ENCODE measurements around the gene ATG5.

ATG5 gene

GRCh38 chr6:106325336-106326178 is at the start of gene ATG5:
Gene ATG5 (minus strand): TSS chr6:106325760. CDS start chr6:106316208, 9,552 bp downstream.
- DNase-seq (ENCODE audit: low spot score) = peak; percentile 100

- DNase-seq (ENCODE audit: low spot score) = no peak
Measured at GRCh38 chr6:106373502-106374239, 48.1 kb upstream of the ATG5 start.

GRCh38 chr6:106372838-106373501 is 47.4 kb upstream of the ATG5 start:
- no peak for DNase-seq (ENCODE audit: low spot score)

- no peak for DNase-seq (ENCODE audit: low spot score)
Measured at GRCh38 chr6:106370639-106371038, 45.1 kb upstream of the ATG5 start.

GRCh38 chr6:106369739-106370138 is 44.2 kb upstream of the ATG5 start:
- no peak for DNase-seq (ENCODE audit: low spot score)

GRCh38 chr6:106363401-106364138 is 38.0 kb upstream of the ATG5 start:
- DNase-seq (ENCODE audit: low spot score) = no peak

- no peak for DNase-seq (ENCODE audit: low spot score)
Measured at GRCh38 chr6:106360989-106361430, 35.5 kb upstream of the ATG5 start.

- DNase-seq (ENCODE audit: low spot score) = peak; percentile 58
Measured at GRCh38 chr6:106360410-106360988, 34.9 kb upstream of the ATG5 start, which contains the start of gene CRYBG1. Gene CRYBG1 (plus strand): TSS chr6:106360717. CDS start chr6:106360909, 192 bp downstream.

- DNase-seq (ENCODE audit: low spot score) = no peak
Measured at GRCh38 chr6:106359959-106360409, 34.4 kb upstream of the ATG5 start.

- DNase-seq (ENCODE audit: low spot score) = no peak
Measured at GRCh38 chr6:106356378-106356777, 30.8 kb upstream of the ATG5 start.

GRCh38 chr6:106347219-106347618 is 21.7 kb upstream of the ATG5 start:
- DNase-seq (ENCODE audit: low spot score) = no peak

- DNase-seq (ENCODE audit: low spot score) = peak; percentile 63
Measured at GRCh38 chr6:106339334-106340029, 13.9 kb upstream of the ATG5 start.

GRCh38 chr6:106334646-106335448 is 9.3 kb upstream of the ATG5 start:
- peak; percentile 61 for DNase-seq (ENCODE audit: low spot score)

- no peak for DNase-seq (ENCODE audit: low spot score)
Measured at GRCh38 chr6:106324726-106325335, 729 bp downstream of the ATG5 start.

GRCh38 chr6:106321940-106322339 is 3.6 kb downstream of the ATG5 start:
- no peak for DNase-seq (ENCODE audit: low spot score)

GRCh38 chr6:106318851-106319250 is 6.7 kb downstream of the ATG5 start:
- no peak for DNase-seq (ENCODE audit: low spot score)

GRCh38 chr6:106318061-106318460 is 7.5 kb downstream of the ATG5 start:
- no peak for DNase-seq (ENCODE audit: low spot score)

GRCh38 chr6:106316375-106316766 is 9.2 kb downstream of the ATG5 start:
- peak; percentile 43 for DNase-seq (ENCODE audit: low spot score)

GRCh38 chr6:106315765-106316374 is 9.7 kb downstream of the ATG5 start:
- peak; percentile 14 for DNase-seq (ENCODE audit: low spot score)

Data from activated CD4-positive, alpha-beta T cell treated with anti-CD3 and anti-CD28 coated beads, Interleukin-2, Interleukin-4, amounts not matched to agents 100 ng/mL and 50 ng/mL, durations not matched to agents 16 hours and 8 hours (primary cell).